Keratinocyte (primary cell): ENCODE data around the gene ZNF324B. TPM values are rescaled to one million over a fixed set of nuclear protein-coding genes. Genes with fewer than 3 reads are reported as not detected.

Experiments used
- DNase-seq: peaks from one replicate; pipeline ENCODE4 v3.0.0-alpha.2; 2011; ENCODE audit warnings: low read depth, missing footprints, low spot score
- FAIRE-seq: peaks from 2 replicates; lab custom pipeline; 2011; peaks lifted over from hg19 to GRCh38; lab: Jason Lieb, UNC
- H2AFZ ChIP-seq: 2 replicates; pipeline ENCODE4 v1.6.0; 2012; ENCODE audit warnings: low read length, control low read depth, inconsistent platforms; ENCODE audit not compliant: control insufficient read depth
- H3K27ac ChIP-seq: 2 replicates; pipeline ENCODE4 v1.5.1; 2011; ENCODE audit warnings: low read length; ENCODE audit not compliant: control insufficient read depth, insufficient read depth
- H3K27me3 ChIP-seq: 3 replicates; pipeline ENCODE4 v1.6.0; 2011; ENCODE audit warnings: low read length; ENCODE audit not compliant: control insufficient read depth, insufficient read depth; ENCODE audit errors: extremely low read depth
- H3K36me3 ChIP-seq, 2 experiments: 2 replicates in 1 of 2; 3 replicates in 1 of 2; pipeline ENCODE4 v1.5.1; 2011; ENCODE audit warnings: low read length in 2 of 2, mild to moderate bottlenecking in 1 of 2; ENCODE audit not compliant: control insufficient read depth in 2 of 2, insufficient read depth in 2 of 2; ENCODE audit errors: extremely low read depth in 1 of 2
- H3K4me1 ChIP-seq: 3 replicates; pipeline ENCODE4 v1.5.1; 2011; ENCODE audit warnings: low read length; ENCODE audit not compliant: control insufficient read depth, insufficient read depth; ENCODE audit errors: extremely low read depth
- H3K4me2 ChIP-seq: 3 replicates; pipeline ENCODE4 v1.6.0; 2011; ENCODE audit warnings: low read depth, low read length; ENCODE audit not compliant: control insufficient read depth, insufficient read depth; ENCODE audit errors: extremely low read depth
- H3K4me3 ChIP-seq, 3 experiments: fragments of 200-600 bp in 1 of 3; sonication (generic) in 1 of 3; 2 replicates in 2 of 3; 3 replicates in 1 of 3; pipeline ENCODE4 v1.5.1; 2011 to 2016; ENCODE audit warnings: low read length in 3 of 3, mild to moderate bottlenecking in 3 of 3, control low read depth in 2 of 3, inconsistent platforms in 1 of 3, low read depth in 1 of 3, mixed read lengths in 1 of 3, mixed run types in 1 of 3, moderate library complexity in 1 of 3; ENCODE audit not compliant: control insufficient read depth in 2 of 3, insufficient read depth in 2 of 3; ENCODE audit errors: extremely low read depth in 1 of 3
- H3K79me2 ChIP-seq: 2 replicates; pipeline ENCODE4 v1.6.0; 2012; ENCODE audit warnings: low read length; ENCODE audit not compliant: control insufficient read depth, insufficient read depth
- H3K9ac ChIP-seq: 3 replicates; pipeline ENCODE4 v1.6.0; 2011; ENCODE audit warnings: low read length; ENCODE audit not compliant: control insufficient read depth, insufficient read depth; ENCODE audit errors: extremely low read depth
- H3K9me1 ChIP-seq: 3 replicates; pipeline ENCODE4 v1.6.0; 2011; ENCODE audit warnings: low read length; ENCODE audit not compliant: control insufficient read depth, insufficient read depth; ENCODE audit errors: extremely low read depth
- H3K9me3 ChIP-seq: 2 replicates; pipeline ENCODE4 v1.5.1; 2012; ENCODE audit warnings: low read depth, low read length; ENCODE audit not compliant: control insufficient read depth
- H4K20me1 ChIP-seq: 3 replicates; pipeline ENCODE4 v1.6.0; 2011; ENCODE audit warnings: low read length; ENCODE audit not compliant: control insufficient read depth, insufficient read depth; ENCODE audit errors: extremely low read depth
- CTCF ChIP-seq, 3 experiments: IDR thresholded peaks in 1 of 3; conservative IDR thresholded peaks in 1 of 3; optimal IDR thresholded peaks in 1 of 3; 2 replicates in 2 of 3; 3 replicates in 1 of 3; pipeline versions ENCODE3 to v1.5.1; 2011; ENCODE audit warnings: low read length in 3 of 3, mild to moderate bottlenecking in 3 of 3, moderate library complexity in 2 of 3, control low read depth in 1 of 3, inconsistent platforms in 1 of 3; ENCODE audit not compliant: insufficient read depth in 2 of 3; ENCODE audit errors: extremely low read depth in 1 of 3
- EZH2 ChIP-seq: IDR thresholded peaks from one replicate; pipeline ENCODE4 v1.6.1; 2012; ENCODE audit warnings: inconsistent platforms, mild to moderate bottlenecking, low read length, moderate library complexity
- dilution Hi-C: fragments of 300-500 bp; cut with MboI; formaldehyde crosslinking; loops from one replicate; pipeline ENCODE4 v1.7.0; 2020; ENCODE audit warnings: low sequenced_read_pairs; ENCODE audit not compliant: extremely low pct_ligation_motif_present
- polyA plus RNA-seq, 5 experiments: library from polyadenylated mRNA; depleted of rRNA in 3 of 5; stranded (reverse) in 3 of 5; stranded (forward) in 1 of 5; unstranded in 1 of 5; fragments of >200 nt; gene quantifications; 1 replicate in 1 of 5; 2 replicates in 3 of 5; 3 replicates in 1 of 5; pipeline versions ENCODE4 v1.2.1 to v1.2.3, GENCODE V29; 2011 to 2012; ENCODE audit warnings: missing spikeins in 2 of 5, low read depth in 1 of 5, low replicate concordance in 1 of 5

The ZNF324B gene
- polyA plus RNA-seq, 1 donor (not counting 4 experiments of a cell fraction or from before 2014, with no cell fraction given) = 2.0 TPM

GRCh38 chr19:58460039-58460438, 8.6 kb downstream of the ZNF324B start:
- H3K4me3 ChIP-seq = no peak overlapping the region
- no peaks in the 10 kb centered on the region for H3K27me3 ChIP-seq
- H3K9me3 ChIP-seq = no peaks in the 10 kb centered on the region
- peaks cover 8% of the 10 kb centered on the region in 2 experiments for H3K36me3 ChIP-seq
- TF ChIP-seq EZH2 (no peak), CTCF (optimal IDR thresholded peaks at IDR 0.05 in 1 of 3, IDR thresholded peaks at IDR 0.05 in 1 of 3, conservative IDR thresholded peaks at IDR 0.05 in 1 of 3; ENCODE audit: extremely low read depth in 1 of 3, insufficient read depth in 2 of 3, low read length in 3 of 3) (no peak)
- no peak overlapping the region for H3K4me2 ChIP-seq
- H3K9ac ChIP-seq = no peak overlapping the region
- peaks cover 10% of the 10 kb centered on the region for H3K4me1 ChIP-seq
- H4K20me1 ChIP-seq = no peaks in the 10 kb centered on the region
- H3K9me1 ChIP-seq = no peaks in the 10 kb centered on the region
- H2AFZ ChIP-seq = no peak overlapping the region
- DNase-seq = no peak
- no peak overlapping the region for H3K27ac ChIP-seq
- peak; percentile 100 for FAIRE-seq
- no peaks in the 10 kb centered on the region for H3K79me2 ChIP-seq
- dilution Hi-C loops = no loop called here

GRCh38 chr19:58466089-58466759, 14.8 kb downstream of the ZNF324B start:
- peaks cover 0 to 7% of the 10 kb centered on the region in 2 experiments for H3K36me3 ChIP-seq
- no peaks in the 10 kb centered on the region for H3K27me3 ChIP-seq
- H3K4me2 ChIP-seq = peak overlapping the region; percentile 87
- H4K20me1 ChIP-seq = peaks cover 4% of the 10 kb centered on the region
- H2AFZ ChIP-seq = peak overlapping the region; percentile 97
- no peaks in the 10 kb centered on the region for H3K9me1 ChIP-seq
- DNase-seq = no peak
- H3K9ac ChIP-seq = peak overlapping the region; percentile 82
- no peak for FAIRE-seq
- H3K4me1 ChIP-seq = peaks cover 14% of the 10 kb centered on the region
- H3K79me2 ChIP-seq = peaks cover 23% of the 10 kb centered on the region
- H3K27ac ChIP-seq = no peak overlapping the region
- TF ChIP-seq CTCF (optimal IDR thresholded peaks at IDR 0.05 in 1 of 3, IDR thresholded peaks at IDR 0.05 in 1 of 3, conservative IDR thresholded peaks at IDR 0.05 in 1 of 3; ENCODE audit: extremely low read depth in 1 of 3, insufficient read depth in 2 of 3, low read length in 3 of 3) (no peak), EZH2 (no peak)
- peak overlapping the region; percentile 77 to 99 (median 89) for H3K4me3 ChIP-seq
- no peaks in the 10 kb centered on the region for H3K9me3 ChIP-seq
- dilution Hi-C loops = no loop called here
